Stimulated activated CD4-positive, alpha-beta T cell treated with anti-CD3 and anti-CD28 coated beads, Interleukin-12 subunit alpha, Interleukin-12 subunit beta, amount 100 ng/mL, for 48 hours (primary cell): ENCODE data around the gene AKT3.

ENCODE experiments used
- DNase-seq, 3 donors: peaks; one replicate each; pipeline ENCODE4 v3.0.0-alpha.2; 2020; ENCODE audit warnings: low read depth in 2 of 3, low spot score in 1 of 3

AKT3 gene

DNA sequence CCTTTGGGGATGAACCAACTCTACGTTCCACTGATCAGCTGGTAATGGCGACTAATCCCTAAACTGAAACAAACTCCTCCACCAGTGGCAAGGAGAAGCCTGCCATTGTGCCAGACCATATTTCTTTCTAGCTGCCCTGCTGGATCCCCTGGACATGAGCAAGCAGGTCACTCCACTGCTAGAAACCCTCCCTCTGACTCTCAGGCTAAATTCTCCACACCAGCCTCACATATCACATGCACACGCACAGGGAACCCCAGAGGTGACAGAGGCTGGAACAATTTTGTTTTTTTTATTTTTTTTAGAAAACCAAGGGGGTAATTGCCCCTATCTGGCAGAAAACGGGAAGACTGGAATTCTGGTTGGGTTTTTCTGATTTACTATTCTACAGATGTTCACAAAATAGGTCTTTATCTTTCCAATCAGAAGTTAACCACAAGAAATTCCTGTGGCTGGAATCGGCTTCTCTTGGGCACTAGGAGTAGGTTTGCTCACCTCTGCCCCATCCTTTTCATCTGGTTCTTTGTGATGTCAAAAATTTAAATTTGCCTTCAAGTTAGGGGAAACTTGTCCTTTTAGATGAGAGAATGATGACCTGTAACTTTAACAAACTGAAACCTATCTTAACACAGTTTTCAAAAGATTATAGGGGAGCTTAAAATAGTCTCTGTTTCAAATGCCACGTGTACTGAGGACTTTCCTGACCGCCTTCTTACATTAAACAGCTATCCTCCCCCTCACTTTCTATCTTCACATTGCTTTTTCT lies 336.1 kb downstream of the AKT3 start:
- no peak for DNase-seq

DNA sequence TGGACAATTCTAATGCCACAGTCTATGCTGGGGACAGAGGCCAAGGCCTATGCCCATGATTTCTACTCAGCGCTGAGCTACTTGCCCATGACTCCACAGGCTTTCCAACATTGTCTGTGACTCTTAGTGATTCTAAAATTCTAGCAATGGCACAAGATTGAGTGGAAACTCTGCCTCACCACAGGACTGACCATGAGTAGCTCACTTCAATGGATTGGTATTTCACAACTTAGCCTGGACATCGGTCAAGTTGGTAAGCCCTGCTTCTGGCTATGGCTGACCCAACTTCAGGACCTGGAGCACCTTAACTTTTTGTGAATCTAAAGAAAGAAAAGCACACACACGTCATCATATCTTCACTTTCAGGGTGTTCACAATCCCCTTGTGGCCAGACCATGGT lies 339.1 kb downstream of the AKT3 start:
- no peak for DNase-seq

- DNase-seq = no peak
Observed at GRCh38 chr1:243508943-243509342, 341.1 kb downstream of the AKT3 start.

DNA sequence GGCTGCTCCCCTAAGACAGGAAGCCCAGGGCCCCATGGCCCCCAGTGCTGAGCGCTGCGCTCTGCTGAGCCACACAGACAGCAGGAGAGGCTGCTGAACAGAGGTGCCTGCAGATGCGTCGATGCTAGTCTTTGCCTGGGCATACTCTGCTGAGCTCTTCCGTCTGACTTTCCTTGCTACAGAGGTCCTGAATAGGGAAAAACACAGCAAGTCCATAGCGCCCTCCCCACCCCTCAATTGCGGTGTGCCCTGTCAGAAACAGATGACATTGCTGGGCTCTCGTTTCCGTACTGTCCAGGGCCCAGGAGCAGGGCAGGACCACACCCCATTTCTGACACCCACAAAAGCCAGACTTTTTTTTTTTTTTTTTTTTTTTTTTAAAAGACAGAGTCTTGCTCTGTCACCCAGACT lies 341.7 kb downstream of the AKT3 start:
- no peak for DNase-seq

DNA sequence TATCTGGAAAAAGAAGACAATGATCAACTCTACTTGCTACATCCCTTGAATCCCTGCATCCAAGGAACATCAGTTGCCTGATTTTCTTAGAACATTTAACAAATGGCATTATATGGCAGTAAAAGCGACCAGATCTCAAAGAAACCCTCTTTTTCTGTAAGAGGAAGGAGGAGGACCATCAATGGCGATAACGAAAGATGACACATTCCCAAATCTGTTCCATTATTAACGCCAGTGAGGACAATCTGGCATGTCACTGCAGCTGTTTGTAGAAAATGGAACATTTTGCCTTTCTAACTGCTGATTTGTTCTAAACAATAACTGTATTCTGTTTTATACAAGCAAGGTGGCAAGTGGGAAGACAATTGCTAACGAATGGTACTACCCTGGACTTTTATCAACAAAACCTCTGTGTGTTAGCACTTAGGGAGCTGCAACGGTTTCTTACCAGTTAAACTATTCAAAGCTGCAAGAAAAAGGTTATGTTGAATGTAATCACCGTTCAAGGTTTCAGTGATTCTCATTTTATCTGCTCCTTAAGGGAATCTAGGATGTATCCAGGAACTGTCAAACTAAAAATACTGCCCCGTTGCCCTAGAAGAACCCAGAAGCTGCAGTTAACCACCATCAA lies 342.3 kb downstream of the AKT3 start:
- no peak for DNase-seq

GRCh38 chr1:243507001-243507671 lies 342.9 kb downstream of the AKT3 start:
- DNase-seq = no peak

DNA sequence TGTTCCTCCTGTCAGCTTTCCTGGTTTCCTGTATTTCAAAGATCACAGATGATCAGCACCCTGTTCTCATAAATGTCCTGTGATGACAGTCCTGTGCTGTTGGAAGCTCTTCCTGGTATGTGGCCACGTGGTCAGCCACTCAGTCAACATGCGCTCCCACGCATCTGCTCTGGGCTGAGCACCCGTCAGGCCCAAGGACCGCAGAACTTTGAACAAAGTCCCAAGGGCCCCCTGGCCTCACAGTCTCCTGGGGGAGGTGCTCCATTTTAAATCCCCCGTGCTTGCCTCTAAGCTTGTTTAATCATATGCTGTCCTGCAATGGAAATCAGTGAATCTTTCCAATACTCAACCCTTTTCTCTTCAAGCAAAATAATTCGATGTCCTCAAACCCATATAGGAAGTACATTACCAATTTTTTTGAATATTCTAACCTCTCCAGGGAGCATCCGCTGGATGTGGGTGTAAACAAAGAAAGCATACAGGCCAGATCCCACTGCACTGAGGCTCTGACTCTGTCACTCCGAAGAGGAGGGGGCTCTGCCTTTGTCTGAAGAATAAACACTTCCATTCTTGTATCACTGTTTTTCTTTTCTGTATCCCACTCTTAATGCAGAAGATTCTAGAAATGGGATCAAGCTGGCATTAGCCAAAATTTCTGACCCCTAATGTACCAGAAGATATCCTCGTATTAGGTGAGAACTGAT lies 343.9 kb downstream of the AKT3 start:
- DNase-seq = no peak

DNA sequence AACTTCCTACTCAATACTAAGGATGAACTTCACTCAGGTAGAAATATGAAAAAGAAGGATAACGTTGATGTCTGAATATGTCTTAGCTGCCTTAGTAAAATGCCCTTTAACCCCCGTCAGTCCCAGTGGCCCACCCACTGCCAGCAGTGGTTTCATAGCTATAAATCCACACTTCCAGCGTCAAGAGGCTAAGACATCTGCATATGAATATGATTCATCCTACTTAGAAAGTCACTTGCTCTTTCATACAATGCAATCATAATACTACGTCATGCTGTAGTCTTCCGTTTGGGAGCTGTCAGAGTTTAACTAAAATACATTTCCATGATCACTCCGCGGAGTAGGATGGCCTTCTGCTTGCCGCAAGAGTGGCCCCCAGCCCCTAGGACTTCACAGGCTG lies 346.9 kb downstream of the AKT3 start:
- DNase-seq = no peak

DNA sequence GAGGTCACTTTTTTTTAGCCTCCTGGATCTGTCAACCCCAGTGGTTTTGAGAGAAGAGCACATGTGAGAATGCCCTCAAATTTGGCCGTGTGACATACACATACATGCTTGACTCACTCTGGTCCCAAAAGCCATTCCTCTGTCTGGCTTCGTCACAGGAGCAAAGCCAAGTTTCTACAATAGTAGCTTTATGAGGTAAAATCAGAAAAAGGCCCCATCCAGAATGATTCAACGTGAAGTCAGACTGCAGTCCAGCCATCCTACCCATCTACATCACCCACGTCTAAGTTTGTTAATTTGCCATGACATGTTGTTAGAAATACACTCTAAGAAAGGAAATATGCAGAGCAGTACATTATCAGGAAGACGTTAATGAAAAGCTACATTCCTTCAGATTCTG lies 349.0 kb downstream of the AKT3 start:
- DNase-seq = no peak

DNA sequence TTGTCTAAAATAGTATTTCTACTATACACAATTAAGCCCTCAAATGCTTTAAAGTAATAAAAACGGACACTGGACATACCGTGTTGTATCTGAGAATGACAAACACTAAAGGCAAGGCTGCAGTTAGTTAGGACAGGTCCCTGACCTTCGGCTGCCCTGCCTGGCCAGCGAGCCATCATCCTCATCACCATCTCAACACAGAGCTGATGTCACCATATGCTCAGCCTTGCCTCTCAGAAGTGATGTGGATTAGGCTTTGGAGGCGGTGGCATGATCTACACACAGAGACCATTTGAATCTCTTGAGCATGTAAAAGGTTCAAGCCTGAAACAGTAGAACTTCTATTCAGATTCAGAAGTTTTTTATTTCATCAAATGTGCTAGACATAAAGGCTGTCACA lies 349.5 kb downstream of the AKT3 start:
- DNase-seq = no peak

- DNase-seq = no peak
Observed at GRCh38 chr1:243499711-243500110, 350.3 kb downstream of the AKT3 start.

GRCh38 chr1:243499248-243499647 lies 350.8 kb downstream of the AKT3 start:
- no peak for DNase-seq

GRCh38 chr1:243497939-243498681 lies 351.9 kb downstream of the AKT3 start:
- DNase-seq = no peak

DNA sequence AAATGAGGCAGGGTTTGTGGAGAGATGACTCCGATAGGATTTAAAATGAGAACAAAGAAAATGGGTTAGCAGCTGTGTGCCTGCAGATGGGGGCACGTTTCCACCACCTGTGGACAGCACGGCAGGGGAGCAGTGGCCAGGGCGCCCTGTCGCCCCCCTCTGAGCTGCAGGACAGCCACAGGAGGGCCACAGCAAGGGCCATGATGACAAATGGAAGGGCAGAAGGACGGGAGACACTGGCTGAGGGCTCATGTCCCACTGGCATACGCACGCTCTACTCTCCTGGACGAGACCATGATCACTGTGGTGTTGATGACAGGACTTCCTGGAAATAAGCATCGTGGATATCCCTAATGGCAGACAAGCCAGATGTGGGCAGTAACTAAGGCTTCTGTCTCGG lies 353.2 kb downstream of the AKT3 start:
- DNase-seq = no peak

GRCh38 chr1:243496187-243496646 lies 353.8 kb downstream of the AKT3 start:
- no peak for DNase-seq

- DNase-seq = no peak
Observed at GRCh38 chr1:243495442-243496186, 354.4 kb downstream of the AKT3 start.

- no peak for DNase-seq
Observed at GRCh38 chr1:243494741-243495431, 355.2 kb downstream of the AKT3 start.

DNA sequence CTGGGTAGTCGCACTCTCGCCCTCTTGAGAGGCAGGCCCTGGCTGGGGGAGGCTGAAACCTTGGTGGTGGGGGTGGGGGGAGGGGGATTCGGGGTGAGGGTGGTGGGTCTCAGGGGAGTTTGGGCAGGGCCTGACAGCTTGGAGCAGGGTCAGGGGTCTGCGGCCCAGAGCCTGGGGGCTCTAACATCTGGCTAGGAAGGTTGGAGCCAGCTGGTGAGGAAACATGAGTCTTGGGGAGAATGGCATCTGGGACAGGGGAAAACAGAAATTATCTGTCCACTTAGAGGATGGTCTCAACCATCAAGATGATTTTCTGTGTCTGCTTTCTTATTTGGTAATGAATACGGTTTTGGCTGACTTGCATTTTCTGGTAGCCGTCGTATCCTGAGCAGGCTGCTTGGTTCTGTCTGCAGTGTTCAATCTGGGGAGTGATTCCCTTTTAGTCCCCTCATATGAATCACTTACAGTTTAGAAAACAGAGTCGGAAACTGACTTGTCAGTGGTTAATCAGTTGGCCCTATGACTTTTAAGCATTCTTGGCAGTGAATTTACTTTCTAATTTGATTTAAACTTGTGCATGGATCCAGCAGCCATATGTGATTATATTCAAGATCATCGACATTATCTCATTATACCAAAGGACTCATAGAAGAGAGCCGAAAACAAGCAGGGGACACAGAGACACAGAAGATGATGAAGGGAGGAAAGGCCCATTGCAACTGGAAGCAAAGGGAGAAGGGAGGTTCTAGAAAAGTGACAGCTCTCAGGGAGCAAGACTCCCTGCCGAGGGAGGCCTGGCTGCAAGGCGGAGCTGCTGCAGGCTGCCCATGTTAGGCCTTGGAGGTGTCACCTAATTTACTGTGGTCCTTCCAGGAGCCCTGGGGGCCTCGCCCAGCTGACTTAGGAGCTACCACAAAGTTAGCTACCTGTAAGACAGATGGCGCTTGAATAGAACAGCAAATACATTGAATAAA lies 356.6 kb downstream of the AKT3 start:
- no peak for DNase-seq
